ENCODE data around the gene BORCS6. TPM values are rescaled to one million over a fixed set of nuclear protein-coding genes. Genes with fewer than 3 reads are reported as not detected.

Gene BORCS6
- total and polyA plus RNA-seq, 9 of the 15 experiments (the other 6 are each of a cell fraction or from before 2014, with no cell fraction given): 0.01 to 7.4 (median 2.3) TPM

- TF ChIP-seq, protein P1, sequence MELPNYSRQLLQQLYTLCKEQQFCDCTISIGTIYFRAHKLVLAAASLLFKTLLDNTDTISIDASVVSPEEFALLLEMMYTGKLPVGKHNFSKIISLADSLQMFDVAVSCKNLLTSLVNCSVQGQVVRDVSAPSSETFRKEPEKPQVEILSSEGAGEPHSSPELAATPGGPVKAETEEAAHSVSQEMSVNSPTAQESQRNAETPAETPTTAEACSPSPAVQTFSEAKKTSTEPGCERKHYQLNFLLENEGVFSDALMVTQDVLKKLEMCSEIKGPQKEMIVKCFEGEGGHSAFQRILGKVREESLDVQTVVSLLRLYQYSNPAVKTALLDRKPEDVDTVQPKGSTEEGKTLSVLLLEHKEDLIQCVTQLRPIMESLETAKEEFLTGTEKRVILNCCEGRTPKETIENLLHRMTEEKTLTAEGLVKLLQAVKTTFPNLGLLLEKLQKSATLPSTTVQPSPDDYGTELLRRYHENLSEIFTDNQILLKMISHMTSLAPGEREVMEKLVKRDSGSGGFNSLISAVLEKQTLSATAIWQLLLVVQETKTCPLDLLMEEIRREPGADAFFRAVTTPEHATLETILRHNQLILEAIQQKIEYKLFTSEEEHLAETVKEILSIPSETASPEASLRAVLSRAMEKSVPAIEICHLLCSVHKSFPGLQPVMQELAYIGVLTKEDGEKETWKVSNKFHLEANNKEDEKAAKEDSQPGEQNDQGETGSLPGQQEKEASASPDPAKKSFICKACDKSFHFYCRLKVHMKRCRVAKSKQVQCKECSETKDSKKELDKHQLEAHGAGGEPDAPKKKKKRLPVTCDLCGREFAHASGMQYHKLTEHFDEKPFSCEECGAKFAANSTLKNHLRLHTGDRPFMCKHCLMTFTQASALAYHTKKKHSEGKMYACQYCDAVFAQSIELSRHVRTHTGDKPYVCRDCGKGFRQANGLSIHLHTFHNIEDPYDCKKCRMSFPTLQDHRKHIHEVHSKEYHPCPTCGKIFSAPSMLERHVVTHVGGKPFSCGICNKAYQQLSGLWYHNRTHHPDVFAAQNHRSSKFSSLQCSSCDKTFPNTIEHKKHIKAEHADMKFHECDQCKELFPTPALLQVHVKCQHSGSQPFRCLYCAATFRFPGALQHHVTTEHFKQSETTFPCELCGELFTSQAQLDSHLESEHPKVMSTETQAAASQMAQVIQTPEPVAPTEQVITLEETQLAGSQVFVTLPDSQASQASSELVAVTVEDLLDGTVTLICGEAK (IDR thresholded peaks at IDR 0.05): peak; percentile 78
- TF ChIP-seq, protein P1 (CRISPR knock-in tag; IDR thresholded peaks at IDR 0.05): no peak
- TF ChIP-seq, protein P2, sequence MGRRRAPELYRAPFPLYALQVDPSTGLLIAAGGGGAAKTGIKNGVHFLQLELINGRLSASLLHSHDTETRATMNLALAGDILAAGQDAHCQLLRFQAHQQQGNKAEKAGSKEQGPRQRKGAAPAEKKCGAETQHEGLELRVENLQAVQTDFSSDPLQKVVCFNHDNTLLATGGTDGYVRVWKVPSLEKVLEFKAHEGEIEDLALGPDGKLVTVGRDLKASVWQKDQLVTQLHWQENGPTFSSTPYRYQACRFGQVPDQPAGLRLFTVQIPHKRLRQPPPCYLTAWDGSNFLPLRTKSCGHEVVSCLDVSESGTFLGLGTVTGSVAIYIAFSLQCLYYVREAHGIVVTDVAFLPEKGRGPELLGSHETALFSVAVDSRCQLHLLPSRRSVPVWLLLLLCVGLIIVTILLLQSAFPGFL (CRISPR knock-in tag; IDR thresholded peaks at IDR 0.05): 0 out of 2 replicates have a peak, but pooled peaks have one; percentile 36
- TF ChIP-seq PTRF (tag; IDR thresholded peaks at IDR 0.05): no peak
- TF ChIP-seq CSDE1 (IDR thresholded peaks at IDR 0.05): peak in 1 of 2 experiments; percentile 80; a peak in 2 of 4 replicates
- TF ChIP-seq ZNF764 (CRISPR knock-in tag; IDR thresholded peaks at IDR 0.05; ENCODE audit: low read depth): peak; percentile 93
- TF ChIP-seq SAP30 (IDR thresholded peaks at IDR 0.05; ENCODE audit: borderline replicate concordance, insufficient read depth, low read depth, low read length, poor library complexity, severe bottlenecking): no peak
- TF ChIP-seq, protein P3, sequence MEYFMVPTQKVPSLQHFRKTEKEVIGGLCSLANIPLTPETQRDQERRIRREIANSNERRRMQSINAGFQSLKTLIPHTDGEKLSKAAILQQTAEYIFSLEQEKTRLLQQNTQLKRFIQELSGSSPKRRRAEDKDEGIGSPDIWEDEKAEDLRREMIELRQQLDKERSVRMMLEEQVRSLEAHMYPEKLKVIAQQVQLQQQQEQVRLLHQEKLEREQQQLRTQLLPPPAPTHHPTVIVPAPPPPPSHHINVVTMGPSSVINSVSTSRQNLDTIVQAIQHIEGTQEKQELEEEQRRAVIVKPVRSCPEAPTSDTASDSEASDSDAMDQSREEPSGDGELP (CRISPR knock-in tag; IDR thresholded peaks at IDR 0.05; ENCODE audit: borderline replicate concordance): peak; percentile 80
- TF ChIP-seq, protein P4, sequence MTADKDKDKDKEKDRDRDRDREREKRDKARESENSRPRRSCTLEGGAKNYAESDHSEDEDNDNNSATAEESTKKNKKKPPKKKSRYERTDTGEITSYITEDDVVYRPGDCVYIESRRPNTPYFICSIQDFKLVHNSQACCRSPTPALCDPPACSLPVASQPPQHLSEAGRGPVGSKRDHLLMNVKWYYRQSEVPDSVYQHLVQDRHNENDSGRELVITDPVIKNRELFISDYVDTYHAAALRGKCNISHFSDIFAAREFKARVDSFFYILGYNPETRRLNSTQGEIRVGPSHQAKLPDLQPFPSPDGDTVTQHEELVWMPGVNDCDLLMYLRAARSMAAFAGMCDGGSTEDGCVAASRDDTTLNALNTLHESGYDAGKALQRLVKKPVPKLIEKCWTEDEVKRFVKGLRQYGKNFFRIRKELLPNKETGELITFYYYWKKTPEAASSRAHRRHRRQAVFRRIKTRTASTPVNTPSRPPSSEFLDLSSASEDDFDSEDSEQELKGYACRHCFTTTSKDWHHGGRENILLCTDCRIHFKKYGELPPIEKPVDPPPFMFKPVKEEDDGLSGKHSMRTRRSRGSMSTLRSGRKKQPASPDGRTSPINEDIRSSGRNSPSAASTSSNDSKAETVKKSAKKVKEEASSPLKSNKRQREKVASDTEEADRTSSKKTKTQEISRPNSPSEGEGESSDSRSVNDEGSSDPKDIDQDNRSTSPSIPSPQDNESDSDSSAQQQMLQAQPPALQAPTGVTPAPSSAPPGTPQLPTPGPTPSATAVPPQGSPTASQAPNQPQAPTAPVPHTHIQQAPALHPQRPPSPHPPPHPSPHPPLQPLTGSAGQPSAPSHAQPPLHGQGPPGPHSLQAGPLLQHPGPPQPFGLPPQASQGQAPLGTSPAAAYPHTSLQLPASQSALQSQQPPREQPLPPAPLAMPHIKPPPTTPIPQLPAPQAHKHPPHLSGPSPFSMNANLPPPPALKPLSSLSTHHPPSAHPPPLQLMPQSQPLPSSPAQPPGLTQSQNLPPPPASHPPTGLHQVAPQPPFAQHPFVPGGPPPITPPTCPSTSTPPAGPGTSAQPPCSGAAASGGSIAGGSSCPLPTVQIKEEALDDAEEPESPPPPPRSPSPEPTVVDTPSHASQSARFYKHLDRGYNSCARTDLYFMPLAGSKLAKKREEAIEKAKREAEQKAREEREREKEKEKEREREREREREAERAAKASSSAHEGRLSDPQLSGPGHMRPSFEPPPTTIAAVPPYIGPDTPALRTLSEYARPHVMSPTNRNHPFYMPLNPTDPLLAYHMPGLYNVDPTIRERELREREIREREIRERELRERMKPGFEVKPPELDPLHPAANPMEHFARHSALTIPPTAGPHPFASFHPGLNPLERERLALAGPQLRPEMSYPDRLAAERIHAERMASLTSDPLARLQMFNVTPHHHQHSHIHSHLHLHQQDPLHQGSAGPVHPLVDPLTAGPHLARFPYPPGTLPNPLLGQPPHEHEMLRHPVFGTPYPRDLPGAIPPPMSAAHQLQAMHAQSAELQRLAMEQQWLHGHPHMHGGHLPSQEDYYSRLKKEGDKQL (CRISPR knock-in tag; IDR thresholded peaks at IDR 0.05; ENCODE audit: borderline replicate concordance): no peak
These were observed 3.0 kb downstream of the BORCS6 start (continued) for GRCh38 chr17:8186787-8187516.
